Gastrocnemius medialis (tissue), 4 donors: ENCODE results near the gene CCNQ. TPM values are rescaled to one million over a fixed set of nuclear protein-coding genes. Genes with fewer than 3 reads are reported as not detected.

Experiments used
- ATAC-seq, 2 donors: fragments of 150-250 bp; one replicate each; pipeline ENCODE4 v1.9.1; 2016
- DNase-seq, 2 donors: peaks; one replicate each; pipeline ENCODE4 v3.0.0-alpha.2; 2019
- H3K27ac ChIP-seq, 4 donors: fragments of 200-600 bp; sonication (generic); 1 replicate in 1 of 4; 2 replicates in 3 of 4; pipeline ENCODE4 v1.5.1; 2016 to 2018; ENCODE audit warnings: mild to moderate bottlenecking in 2 of 4, moderate library complexity in 1 of 4
- H3K27me3 ChIP-seq, 3 donors: fragments of 200-600 bp; sonication (generic) in 2 of 3; 1 replicate in 1 of 3; 2 replicates in 2 of 3; pipeline versions ENCODE4 v1.5.1 to v1.6.0; 2016 to 2019; ENCODE audit warnings: mild to moderate bottlenecking in 1 of 3, moderate library complexity in 1 of 3
- H3K36me3 ChIP-seq, 2 donors: fragments of 200-600 bp; sonication (generic) in 1 of 2; one replicate each; pipeline ENCODE4 v1.5.1; 2017 to 2018
- H3K4me1 ChIP-seq, 2 donors: fragments of 200-600 bp; sonication (generic) in 1 of 2; one replicate each; pipeline ENCODE4 v1.5.1; 2016 to 2017; ENCODE audit warnings: mild to moderate bottlenecking in 2 of 2
- H3K4me3 ChIP-seq, 4 donors: fragments of 200-600 bp; sonication (generic) in 3 of 4; 1 replicate in 1 of 4; 2 replicates in 3 of 4; pipeline ENCODE4 v1.5.1; 2016 to 2019; ENCODE audit warnings: mild to moderate bottlenecking in 2 of 4
- H3K9me3 ChIP-seq, 3 donors: fragments of 200-600 bp; sonication (generic) in 2 of 3; 1 replicate in 1 of 3; 2 replicates in 2 of 3; pipeline ENCODE4 v1.5.1; 2016 to 2019
- POLR2A ChIP-seq, 2 donors: fragments of 450-650 bp; IDR thresholded peaks; one replicate each; pipeline ENCODE4 v1.6.1; 2017; ENCODE audit warnings: antibody characterized with exemption in 2 of 2, mild to moderate bottlenecking in 2 of 2, moderate library complexity in 2 of 2
- in situ Hi-C, 4 donors: fragments of 200-750 bp; cut with MboI; loops; one replicate each; pipeline versions ENCODE4 v1.15.0 to v1.8.0; 2017; ENCODE audit warnings: low sequenced_read_pairs in 4 of 4
- intact Hi-C: fragments of 100-400 bp; cut with DNase I; formaldehyde crosslinking; loops from one replicate; pipeline ENCODE4 v1.15.1; 2023; ENCODE audit warnings: low total_unique reads
- total RNA-seq, 4 donors: library from RNA; depleted of rRNA; stranded (reverse); fragments of >200 nt; gene quantifications; one replicate each; pipeline versions ENCODE4 v1.1.0 to v1.2.3, GENCODE V29; 2016
- TF ChIP-seq, protein P1 (sequence below), 5 experiments: fragments of 450-650 bp in 3 of 5; fragments of 200-600 bp in 2 of 5; sonication (generic) in 2 of 5; IDR thresholded peaks in 4 of 5; conservative IDR thresholded peaks in 1 of 5; 1 replicate in 4 of 5; 2 replicates in 1 of 5; pipeline ENCODE4 v1.5.1; 2016 to 2019; ENCODE audit warnings: antibody characterized with exemption in 5 of 5, mild to moderate bottlenecking in 3 of 5, moderate library complexity in 3 of 5

CCNQ gene
- 10 to 100 TPM; 48.4 to 61.5 (median 52.8) TPM for total RNA-seq

DNA sequence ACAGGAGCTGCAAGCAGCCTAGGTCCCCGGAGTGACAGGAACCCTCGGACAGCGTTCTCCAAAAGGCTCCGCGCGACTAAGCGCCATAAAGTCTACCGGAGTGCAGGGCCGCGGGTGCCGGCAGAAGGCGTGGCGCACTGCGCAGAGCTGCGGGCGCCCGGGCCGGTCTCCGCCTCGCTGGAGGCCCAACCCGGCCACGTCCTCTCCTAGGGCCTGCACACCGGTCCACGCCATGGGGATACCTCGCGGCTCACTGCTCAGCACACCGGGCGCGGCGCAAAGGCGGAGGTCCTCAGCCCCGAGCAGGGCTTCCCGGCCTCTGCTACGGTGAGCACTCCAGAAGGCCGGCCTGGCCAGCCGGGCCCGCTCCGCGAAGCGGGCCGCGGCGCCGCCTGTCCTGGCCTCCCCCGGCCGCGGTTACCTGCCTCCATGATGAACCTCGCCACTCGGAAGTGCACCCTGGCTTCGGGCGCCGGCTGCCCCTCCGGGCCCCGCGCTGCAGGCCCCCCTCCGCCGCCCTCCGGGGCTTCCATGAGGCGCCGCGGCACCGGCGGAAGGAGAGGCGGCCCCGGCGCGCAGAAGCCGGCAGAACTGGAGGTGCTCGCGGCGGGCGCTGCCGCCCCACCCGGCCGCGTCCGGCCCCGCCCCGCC lies at the start of gene CCNQ:
TSS of gene CCNQ (minus strand) at position 599 of the 651 bp plus-strand sequence. CDS start at position 533, 66 bp downstream.
- Histone ChIP-seq H3K27me3 (no peaks in the 10 kb centered on the region), H3K4me3 (peak within 1 kb of the TSS; percentile 55 to 74 (median 66)), H3K4me1 (peaks cover 5 to 18% of the 10 kb centered on the region in 2 donors), H3K27ac (peak within 1 kb of the TSS; percentile 73 to 85 (median 81)), H3K36me3 (no peaks in the 10 kb centered on the region), H3K9me3 (no peaks in the 10 kb centered on the region)
- in situ Hi-C loops (no loop called here), intact Hi-C loops (loop anchor here (1.0 to 10.0 kb wide), 5 partner anchors 128 to 946 kb away; partner anchors contain the start of genes ARHGAP4, G6PD, HAUS7 and IKBKG)
- no peak for DNase-seq
- peak; percentile 68 to 71 for TF ChIP-seq POLR2A (IDR thresholded peaks at IDR 0.05)
- TF ChIP-seq, protein P1, sequence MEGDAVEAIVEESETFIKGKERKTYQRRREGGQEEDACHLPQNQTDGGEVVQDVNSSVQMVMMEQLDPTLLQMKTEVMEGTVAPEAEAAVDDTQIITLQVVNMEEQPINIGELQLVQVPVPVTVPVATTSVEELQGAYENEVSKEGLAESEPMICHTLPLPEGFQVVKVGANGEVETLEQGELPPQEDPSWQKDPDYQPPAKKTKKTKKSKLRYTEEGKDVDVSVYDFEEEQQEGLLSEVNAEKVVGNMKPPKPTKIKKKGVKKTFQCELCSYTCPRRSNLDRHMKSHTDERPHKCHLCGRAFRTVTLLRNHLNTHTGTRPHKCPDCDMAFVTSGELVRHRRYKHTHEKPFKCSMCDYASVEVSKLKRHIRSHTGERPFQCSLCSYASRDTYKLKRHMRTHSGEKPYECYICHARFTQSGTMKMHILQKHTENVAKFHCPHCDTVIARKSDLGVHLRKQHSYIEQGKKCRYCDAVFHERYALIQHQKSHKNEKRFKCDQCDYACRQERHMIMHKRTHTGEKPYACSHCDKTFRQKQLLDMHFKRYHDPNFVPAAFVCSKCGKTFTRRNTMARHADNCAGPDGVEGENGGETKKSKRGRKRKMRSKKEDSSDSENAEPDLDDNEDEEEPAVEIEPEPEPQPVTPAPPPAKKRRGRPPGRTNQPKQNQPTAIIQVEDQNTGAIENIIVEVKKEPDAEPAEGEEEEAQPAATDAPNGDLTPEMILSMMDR (IDR thresholded peaks at IDR 0.05 in 4 of 5, conservative IDR thresholded peaks at IDR 0.05 in 1 of 5) = no peak
- peak; percentile 71 to 74 for ATAC-seq

DNA sequence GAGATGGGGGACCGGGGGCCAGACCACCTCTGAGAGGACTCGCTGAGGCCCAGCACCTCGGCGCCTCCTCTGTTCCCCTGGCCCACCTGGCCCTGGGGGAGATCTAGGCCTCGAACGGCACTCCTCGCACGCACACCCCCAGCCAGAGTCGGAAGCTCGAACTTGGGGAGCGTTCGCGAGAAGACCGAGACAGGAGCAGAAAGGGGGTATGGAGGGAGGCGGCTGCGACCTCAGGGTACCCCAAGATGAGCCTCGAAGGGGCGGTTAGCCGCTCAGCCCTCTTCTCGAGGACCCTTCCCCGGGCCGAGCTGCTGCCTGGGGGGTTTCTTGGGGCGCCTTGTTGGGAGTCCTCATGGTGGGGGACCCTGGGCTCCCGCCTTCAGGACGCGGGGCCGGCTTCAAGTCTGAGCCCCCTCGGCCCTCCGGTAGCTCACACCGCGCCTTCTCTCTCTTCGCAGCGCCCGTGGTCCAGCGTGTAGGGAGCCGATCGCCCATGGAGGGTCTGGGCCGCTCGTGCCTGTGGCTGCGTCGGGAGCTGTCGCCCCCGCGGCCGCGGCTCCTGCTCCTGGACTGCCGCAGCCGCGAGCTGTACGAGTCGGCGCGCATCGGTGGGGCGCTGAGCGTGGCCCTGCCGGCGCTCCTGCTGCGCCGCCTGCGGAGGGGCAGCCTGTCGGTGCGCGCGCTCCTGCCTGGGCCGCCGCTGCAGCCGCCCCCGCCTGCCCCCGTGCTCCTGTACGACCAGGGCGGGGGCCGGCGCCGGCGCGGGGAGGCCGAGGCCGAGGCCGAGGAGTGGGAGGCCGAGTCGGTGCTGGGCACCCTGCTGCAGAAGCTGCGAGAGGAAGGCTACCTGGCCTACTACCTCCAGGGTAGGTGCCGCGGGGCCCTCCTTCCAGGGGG lies 48.8 kb upstream of the CCNQ start:
- Histone ChIP-seq H3K4me3 (no peak overlapping the region), H3K27ac (no peak overlapping the region), H3K4me1 (no peaks in the 10 kb centered on the region), H3K27me3 (peaks cover 15 to 56% (median 35%) of the 10 kb centered on the region in 3 donors), H3K36me3 (no peaks in the 10 kb centered on the region), H3K9me3 (no peaks in the 10 kb centered on the region)
- TF ChIP-seq, protein P1 (IDR thresholded peaks at IDR 0.05 in 4 of 5, conservative IDR thresholded peaks at IDR 0.05 in 1 of 5) = no peak
- no peak for TF ChIP-seq POLR2A (IDR thresholded peaks at IDR 0.05)
- intact Hi-C loops (no loop called here), in situ Hi-C loops (no loop called here)
- DNase-seq (no peak), ATAC-seq (no peak)

DNA sequence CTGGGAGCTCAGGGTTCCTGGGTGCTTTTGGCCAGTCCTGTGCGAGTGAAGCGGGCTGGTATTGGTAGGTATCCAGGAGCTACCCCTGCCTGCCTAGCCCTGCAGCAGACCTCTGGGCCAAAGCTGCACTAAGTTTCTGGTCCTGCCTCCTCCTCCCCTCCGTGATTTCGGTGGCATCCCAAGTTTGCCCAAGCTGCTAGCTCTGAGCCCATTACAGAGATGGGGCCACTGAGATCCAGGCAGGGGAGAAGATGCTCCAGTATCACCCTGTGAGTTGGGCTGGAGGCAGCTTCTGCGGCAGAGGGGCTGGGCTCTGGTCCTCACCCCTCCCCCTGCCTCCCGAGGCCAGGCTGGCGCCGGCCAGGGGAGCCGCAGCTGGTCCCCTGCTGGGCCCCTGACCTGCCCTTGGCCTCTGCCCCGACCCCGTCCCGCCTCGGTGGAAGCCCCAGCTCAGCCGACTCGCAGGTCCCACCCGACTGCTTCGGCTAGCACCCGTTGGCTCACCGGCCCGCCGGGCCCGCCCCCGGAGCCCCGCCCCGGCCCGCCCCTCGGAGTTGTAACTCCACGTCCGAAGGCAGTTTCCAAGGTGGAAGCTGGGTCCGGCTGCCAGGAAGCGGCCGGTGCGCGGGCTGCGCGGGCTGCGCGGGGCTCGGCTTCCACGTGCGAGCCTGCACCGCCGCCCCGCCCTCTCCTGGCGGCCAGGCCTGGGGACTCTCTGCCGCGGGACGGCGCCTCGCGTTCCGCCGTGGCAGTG lies 47.9 kb upstream of the CCNQ start, which contains the start of gene DUSP9:
TSS of gene DUSP9 (plus strand) at position 584 of the 754 bp plus-strand sequence. CDS start 751 bp downstream, outside the sequence.
- no peak for ATAC-seq
- no peak for TF ChIP-seq POLR2A (IDR thresholded peaks at IDR 0.05)
- TF ChIP-seq, protein P1 (IDR thresholded peaks at IDR 0.05 in 4 of 5, conservative IDR thresholded peaks at IDR 0.05 in 1 of 5) = no peak
- in situ Hi-C loops = no loop called here

DNA sequence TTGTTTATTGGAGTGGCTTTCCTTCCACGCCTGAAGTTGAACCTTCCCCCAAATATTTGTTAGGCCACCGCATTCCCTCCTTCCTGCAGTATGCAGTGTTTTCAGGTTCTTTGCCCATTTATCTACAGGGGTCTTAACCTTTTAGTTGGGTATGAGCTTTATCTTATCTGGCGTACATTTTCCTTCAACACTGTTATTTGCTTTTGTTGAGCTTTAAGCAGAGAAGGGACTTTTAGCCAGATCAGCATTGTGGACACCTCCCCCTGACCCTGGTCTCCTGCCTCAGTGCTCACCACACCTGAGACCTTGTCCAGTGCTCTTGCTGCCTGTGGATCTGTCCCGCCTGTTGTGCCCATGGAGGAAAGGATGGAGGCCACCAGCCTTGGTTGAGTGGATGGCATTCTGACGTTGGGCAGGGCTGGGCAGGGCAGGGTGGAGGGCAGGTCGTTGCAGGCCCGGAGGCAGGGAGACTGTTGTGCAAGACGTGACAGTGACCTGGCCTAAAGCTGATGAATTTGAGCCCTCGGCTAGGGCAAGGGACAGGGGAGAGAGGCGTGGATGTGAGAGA lies 47.1 kb upstream of the CCNQ start:
- ATAC-seq (no peak), DNase-seq (no peak)
- peaks cover 19 to 71% (median 46%) of the 10 kb centered on the region in 3 donors for H3K27me3 ChIP-seq
- H3K36me3 ChIP-seq = no peaks in the 10 kb centered on the region
- intact Hi-C loops (no loop called here), in situ Hi-C loops (no loop called here)
- no peak for TF ChIP-seq POLR2A (IDR thresholded peaks at IDR 0.05)
- TF ChIP-seq, protein P1 (IDR thresholded peaks at IDR 0.05 in 4 of 5, conservative IDR thresholded peaks at IDR 0.05 in 1 of 5) = no peak
- H3K4me1 ChIP-seq = peaks cover 0 to 8% of the 10 kb centered on the region in 2 donors
- no peaks in the 10 kb centered on the region for H3K9me3 ChIP-seq
- H3K4me3 ChIP-seq = no peak overlapping the region
- H3K27ac ChIP-seq = no peak overlapping the region

More for the DNA sequence above, 47.9 kb upstream of the CCNQ start, which contains the start of gene DUSP9:
- peaks cover 18 to 65% (median 44%) of the 10 kb centered on the region in 3 donors for H3K27me3 ChIP-seq
- intact Hi-C loops = no loop called here
- no peak within 1 kb of the TSS for H3K27ac ChIP-seq
- no peak for DNase-seq
- no peaks in the 10 kb centered on the region for H3K36me3 ChIP-seq
- H3K4me3 ChIP-seq = no peak within 1 kb of the TSS
- no peaks in the 10 kb centered on the region for H3K9me3 ChIP-seq
- peaks cover 0 to 7% of the 10 kb centered on the region in 2 donors for H3K4me1 ChIP-seq
